ENCODE data around the gene PRRC2B. TPM values are rescaled to one million over a fixed set of nuclear protein-coding genes. Genes with fewer than 3 reads are reported as not detected.
A peak's percentile ranks its signal among the peaks of the same experiment; 100 is the strongest.
"Not testable (repeated sequence)": the region's sequence is repeated elsewhere in the genome, so short reads cannot be mapped to it uniquely, and the experiment has no call there.

The PRRC2B gene
- polyA plus RNA-seq, 5 donors: 137 to 191 (median 164) TPM

- peak; percentile 73 to 77 for DNase-seq
Measured at GRCh38 chr9:131382850-131383729, 10.8 kb upstream of the PRRC2B start.

GRCh38 chr9:131385296-131385695 lies 8.6 kb upstream of the PRRC2B start:
- DNase-seq: no peak

- DNase-seq: no peak
Measured at GRCh38 chr9:131386281-131386680, 7.6 kb upstream of the PRRC2B start.

- DNase-seq: no peak
Measured at GRCh38 chr9:131387394-131387793, 6.5 kb upstream of the PRRC2B start.

GRCh38 chr9:131391020-131391419 lies 2.9 kb upstream of the PRRC2B start:
- no peak for DNase-seq

DNA sequence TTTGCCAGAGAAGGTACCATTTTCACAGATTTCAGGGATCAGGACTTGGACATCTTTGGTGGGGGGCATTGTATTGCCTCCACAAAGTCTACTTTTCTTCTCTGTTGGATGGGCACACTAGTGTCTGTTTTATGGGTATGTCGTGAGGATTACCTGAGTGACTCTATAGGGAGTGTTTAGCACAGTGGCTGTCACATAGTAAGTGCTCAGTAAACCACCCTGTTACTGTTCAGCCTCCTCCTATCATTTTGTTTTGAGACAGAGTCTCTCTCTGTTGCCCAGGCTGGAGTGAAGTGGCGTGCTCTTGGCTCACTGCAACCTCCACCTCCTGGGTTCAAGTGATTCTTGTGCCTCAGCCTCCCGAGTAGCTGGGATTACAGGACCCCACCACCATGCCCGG lies 2.4 kb upstream of the PRRC2B start:
- DNase-seq: no peak

DNA sequence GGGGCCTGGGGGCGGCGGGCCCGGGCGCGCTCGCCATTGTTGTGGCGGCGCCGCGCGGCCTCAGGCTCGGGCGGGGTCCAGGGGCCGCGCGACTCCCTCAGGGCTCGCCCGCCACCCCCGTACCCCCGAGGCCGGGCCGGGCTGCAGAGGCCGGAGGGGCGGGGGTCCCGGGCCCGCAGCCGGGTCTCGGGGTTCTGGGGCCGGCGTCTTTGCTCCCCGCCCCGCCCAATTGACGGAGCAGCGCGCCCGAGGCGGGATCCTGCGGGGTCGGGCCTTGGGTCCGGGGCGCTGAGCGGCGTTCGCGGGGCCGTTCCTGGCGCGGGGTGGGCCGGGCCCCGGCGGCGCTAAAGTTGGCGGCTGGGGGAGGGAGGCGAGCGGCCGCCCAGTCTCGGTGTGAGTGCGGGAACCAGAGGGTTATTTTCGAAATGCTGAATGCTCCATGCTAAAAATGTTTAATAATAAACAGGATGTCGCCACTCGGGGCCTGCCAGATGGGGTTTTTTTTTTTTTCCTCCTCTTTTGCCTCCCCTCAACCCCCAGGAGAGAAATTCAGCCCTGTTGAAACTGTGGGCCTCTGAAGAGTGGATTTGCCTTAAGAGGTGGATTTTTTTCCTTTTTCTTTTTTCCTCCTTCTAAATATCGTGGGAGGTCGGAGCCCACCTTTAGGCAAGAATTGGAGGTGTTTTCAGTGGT lies 724 bp downstream of the PRRC2B start:
- peak in 1 of 2 donors; percentile 64 for DNase-seq

DNA sequence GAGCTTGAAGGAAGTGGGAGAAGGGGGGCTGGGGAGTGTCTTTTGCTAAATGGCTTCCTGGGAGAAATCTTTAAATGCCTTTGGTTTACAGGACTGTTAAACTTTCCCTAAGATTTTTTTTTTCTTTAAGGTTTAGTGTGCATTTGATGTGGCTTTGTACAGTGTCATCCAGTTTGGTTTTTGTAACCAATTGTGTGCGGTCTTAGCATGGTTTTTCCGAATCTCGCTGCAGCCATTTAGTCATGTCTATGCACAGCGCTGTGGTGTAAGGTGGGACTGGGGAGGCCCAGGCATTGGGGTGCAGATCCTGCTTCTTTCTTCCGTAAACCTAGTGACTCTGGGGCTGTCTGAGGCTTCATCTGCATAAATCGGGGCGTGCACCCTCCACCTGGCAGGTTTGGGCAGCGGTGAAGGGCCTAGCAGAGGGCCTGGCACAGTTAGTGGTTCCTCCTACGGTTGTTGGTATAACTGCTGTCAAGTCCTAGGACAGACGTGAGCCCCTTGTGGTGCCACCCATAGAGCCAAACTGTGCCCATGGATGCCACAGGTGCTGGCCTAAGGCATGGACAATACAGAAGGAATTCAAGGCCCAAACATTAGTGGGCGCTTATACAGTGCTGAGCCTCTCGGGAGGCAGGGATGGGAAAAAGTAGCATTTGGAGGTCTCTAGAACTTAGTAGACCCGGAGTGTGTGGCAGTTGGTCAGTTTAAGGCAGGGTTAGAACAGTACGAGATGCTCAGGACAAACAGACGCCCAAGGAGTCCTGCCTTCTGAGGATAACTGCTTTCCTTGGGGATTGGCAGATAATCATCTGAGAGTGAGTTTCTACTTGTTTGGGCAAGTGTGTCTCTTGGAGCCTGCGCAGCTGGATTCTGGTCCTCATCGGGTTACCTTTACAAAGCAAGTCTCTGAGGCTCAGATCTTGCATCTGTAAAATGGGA lies 1.5 kb downstream of the PRRC2B start:
- no peak for DNase-seq

GRCh38 chr9:131396099-131396479 lies 2.2 kb downstream of the PRRC2B start:
- not testable (repeated sequence) for DNase-seq

GRCh38 chr9:131396626-131397025 lies 2.7 kb downstream of the PRRC2B start:
- DNase-seq: no peak

DNA sequence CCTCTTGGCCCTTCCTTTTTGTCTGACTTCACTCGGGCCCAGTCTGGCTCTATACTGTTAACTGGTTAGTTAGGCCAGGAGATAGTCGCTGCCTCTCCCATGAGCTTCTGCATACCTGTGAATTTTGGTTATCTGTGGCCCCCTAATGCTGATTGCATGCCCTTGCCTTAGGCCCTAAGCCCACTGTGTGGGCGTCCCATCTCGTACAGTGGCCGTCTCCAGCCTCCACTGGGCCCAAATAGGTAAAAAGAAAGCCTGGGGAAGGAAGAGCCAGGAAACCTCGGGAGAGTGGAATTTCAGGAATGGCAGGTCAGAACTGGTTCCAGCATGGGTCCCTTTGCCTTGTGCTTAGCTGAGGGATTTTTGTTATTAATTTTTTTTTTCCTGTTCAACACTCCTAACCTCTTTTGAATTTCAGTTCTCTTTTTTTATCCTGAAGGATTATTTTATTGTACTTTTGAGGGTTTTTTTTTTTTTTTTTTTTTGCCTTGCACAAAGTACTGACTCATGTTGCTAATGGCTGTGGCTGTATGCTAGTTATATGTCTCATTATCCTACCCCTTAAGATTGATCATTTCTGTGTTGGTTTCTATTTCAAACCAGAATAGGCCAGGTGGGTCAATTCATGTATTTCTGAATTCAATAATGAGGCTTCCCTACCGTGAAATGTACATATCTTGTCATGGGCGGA lies 3.4 kb downstream of the PRRC2B start:
- DNase-seq: no peak

DNA sequence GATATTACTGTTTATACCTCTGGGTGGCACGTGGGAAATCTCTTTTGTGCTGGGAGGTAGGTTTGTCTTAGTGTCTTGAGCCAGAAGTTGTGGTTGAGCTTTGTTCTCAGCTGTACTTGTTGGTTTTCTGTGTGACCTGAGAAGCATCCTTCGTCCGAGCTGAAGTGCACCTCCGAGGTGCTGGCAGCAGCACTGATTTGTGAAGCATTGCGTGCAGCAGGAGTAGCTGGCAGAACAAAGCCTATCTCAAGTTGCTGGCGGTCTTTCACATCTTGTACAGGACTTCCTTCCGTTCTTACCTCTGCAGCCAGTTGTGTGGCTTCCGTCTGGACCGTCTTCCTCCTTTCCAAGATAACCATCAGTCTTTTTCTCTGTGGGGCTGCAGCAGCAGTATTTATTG lies 4.3 kb downstream of the PRRC2B start:
- no peak for DNase-seq

GRCh38 chr9:131399972-131400371 lies 6.1 kb downstream of the PRRC2B start:
- no peak for DNase-seq

GRCh38 chr9:131400627-131401026 lies 6.7 kb downstream of the PRRC2B start:
- DNase-seq: no peak

DNA sequence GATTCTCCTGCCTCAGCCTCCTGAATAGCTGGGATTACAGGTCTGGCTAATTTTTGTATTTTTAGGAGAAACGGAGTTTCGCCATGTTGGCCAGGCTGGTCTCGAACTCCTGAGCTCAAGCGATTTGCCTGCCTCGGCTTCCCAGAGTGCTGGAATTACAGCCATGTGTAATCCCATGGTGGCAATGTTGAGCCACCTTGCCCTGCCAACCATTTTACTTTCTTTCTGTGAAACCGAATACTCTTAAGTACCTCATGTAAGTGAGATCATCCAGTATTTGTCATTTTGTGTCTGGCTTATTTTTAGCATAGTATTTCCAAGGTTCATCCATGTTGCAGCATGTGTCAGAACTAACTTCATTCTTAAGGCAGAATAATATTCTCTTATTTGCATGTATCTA lies 8.2 kb downstream of the PRRC2B start:
- DNase-seq: no peak

GRCh38 chr9:131402738-131403492 lies 9.0 kb downstream of the PRRC2B start:
- peak in 1 of 2 donors; percentile 76 for DNase-seq

DNA sequence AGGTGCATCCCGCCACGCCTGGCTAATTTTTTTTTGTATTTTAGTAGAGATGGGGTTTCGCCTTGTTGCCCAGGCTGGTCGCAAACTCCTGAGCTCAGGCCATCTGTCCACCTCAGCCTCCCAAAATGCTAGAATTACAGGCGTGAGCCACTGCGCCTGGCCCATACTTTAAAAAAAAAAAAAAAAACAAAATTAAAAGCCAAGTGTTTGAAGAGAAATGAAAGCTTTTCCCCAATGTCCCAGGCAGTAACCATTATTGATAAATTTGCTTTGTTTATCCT lies 9.5 kb downstream of the PRRC2B start:
- DNase-seq: no peak

- no peak for DNase-seq
Measured at GRCh38 chr9:131404581-131404980, 10.7 kb downstream of the PRRC2B start.

GRCh38 chr9:131404987-131405386 lies 11.1 kb downstream of the PRRC2B start:
- DNase-seq: no peak

DNA sequence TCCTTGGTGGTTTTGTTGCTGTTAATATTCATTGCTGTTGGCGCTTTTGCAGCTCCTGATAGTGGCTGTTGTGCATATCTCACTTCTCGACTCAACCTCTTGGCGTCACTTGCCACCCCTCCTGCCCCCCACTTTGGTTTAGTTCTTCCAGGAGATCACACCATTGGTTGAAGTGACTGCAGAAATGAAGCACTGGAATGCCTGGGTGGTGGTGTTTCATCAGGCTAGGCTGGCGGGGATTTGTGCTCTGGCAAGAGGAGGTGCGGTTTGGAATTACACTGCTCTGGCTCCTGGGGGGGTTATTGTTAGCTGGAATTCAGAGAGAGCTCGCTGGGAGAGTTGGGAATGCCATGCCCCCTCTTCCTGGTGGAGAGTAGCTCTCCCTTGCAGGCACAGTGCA lies 11.5 kb downstream of the PRRC2B start:
- DNase-seq: no peak

All from right lung (tissue), 5 donors.